ENCODE measurements around the gene PEX12. TPM values are rescaled to one million over a fixed set of nuclear protein-coding genes. Genes with fewer than 3 reads are reported as not detected.

The PEX12 gene
- total and polyA plus RNA-seq, 9 of the 15 experiments (the other 6 are each of a cell fraction or from before 2014, with no cell fraction given) = 4.0 to 12.4 (median 6.4) TPM

GRCh38 chr17:35588196-35588920, 10.0 kb upstream of the PEX12 start (continued):
- TF ChIP-seq BHLHE40 (IDR thresholded peaks at IDR 0.05; ENCODE audit: low read length) (peak; percentile 58), FOXK2 (conservative IDR thresholded peaks at IDR 0.05 in 1 of 2, IDR thresholded peaks at IDR 0.05 in 1 of 2; ENCODE audit: low read depth in 2 of 2) (no peak), KDM1A (IDR thresholded peaks at IDR 0.05) (no peak), ZNF583 (CRISPR knock-in tag; IDR thresholded peaks at IDR 0.05) (no peak), RBM14 (IDR thresholded peaks at IDR 0.05; ENCODE audit: borderline replicate concordance, insufficient read depth, low read depth, low read length) (no peak), NBN (IDR thresholded peaks at IDR 0.05; ENCODE audit: low read depth) (no peak), POLR2H (tag; IDR thresholded peaks at IDR 0.05; ENCODE audit: low read depth) (peak; percentile 50; the same call in 1 of the 2 replicates), STAG1 (CRISPR knock-in tag; IDR thresholded peaks at IDR 0.05; ENCODE audit: borderline replicate concordance) (no peak), HDGF (IDR thresholded peaks at IDR 0.05) (no peak), CEBPZ (IDR thresholded peaks at IDR 0.05; ENCODE audit: borderline replicate concordance, low read depth, low read length) (no peak), SMARCA5 (IDR thresholded peaks at IDR 0.05) (no peak), GMEB1 (CRISPR knock-in tag; IDR thresholded peaks at IDR 0.05) (no peak), E2F5 (CRISPR knock-in tag; IDR thresholded peaks at IDR 0.05) (no peak), DLX4 (CRISPR knock-in tag; IDR thresholded peaks at IDR 0.05) (no peak), SMARCB1 (IDR thresholded peaks at IDR 0.05; ENCODE audit: insufficient read length, low read depth) (no peak), ZFX (CRISPR knock-in tag; IDR thresholded peaks at IDR 0.05) (no peak), DPF2 (IDR thresholded peaks at IDR 0.05) (peak; percentile 58), GTF2B (IDR thresholded peaks at IDR 0.05; ENCODE audit: extremely low read depth, insufficient read length) (no peak), BMI1 (IDR thresholded peaks at IDR 0.05; ENCODE audit: low read length) (no peak), ZBTB43 (CRISPR knock-in tag; IDR thresholded peaks at IDR 0.05) (no peak), RUNX1 (IDR thresholded peaks at IDR 0.05; ENCODE audit: low read depth) (no peak)

Measured in K562 (cell line).